PFSK-1 (cell line): Measurements from ENCODE around the gene FGA.

Source experiments
- FOXP2 ChIP-seq: optimal IDR thresholded peaks from 2 replicates; pipeline ENCODE3; 2011; ENCODE audit warnings: borderline replicate concordance, control low read depth, inconsistent platforms; ENCODE audit not compliant: insufficient read depth; ENCODE audit errors: extremely low read length, extremely low read depth
- POLR2AphosphoS5 ChIP-seq: IDR thresholded peaks from 2 replicates; pipeline ENCODE4 v1.6.1; 2012; ENCODE audit warnings: low read depth, mild to moderate bottlenecking, control low read depth, low read length, moderate library complexity
- TAF1 ChIP-seq: IDR thresholded peaks from 2 replicates; pipeline ENCODE4 v1.6.1; 2012; ENCODE audit warnings: low read length, control low read depth, borderline replicate concordance; ENCODE audit not compliant: insufficient read depth
- TF ChIP-seq, protein P1 (sequence below), 2 experiments: IDR thresholded peaks; 2 replicates each; pipeline versions ENCODE4 v1.6.1 to v1.8.0; 2011 to 2012; ENCODE audit warnings: low read depth in 2 of 2, low read length in 2 of 2, control low read depth in 1 of 2, inconsistent platforms in 1 of 2, mild to moderate bottlenecking in 1 of 2, moderate library complexity in 1 of 2; ENCODE audit not compliant: insufficient read depth in 1 of 2

DNA sequence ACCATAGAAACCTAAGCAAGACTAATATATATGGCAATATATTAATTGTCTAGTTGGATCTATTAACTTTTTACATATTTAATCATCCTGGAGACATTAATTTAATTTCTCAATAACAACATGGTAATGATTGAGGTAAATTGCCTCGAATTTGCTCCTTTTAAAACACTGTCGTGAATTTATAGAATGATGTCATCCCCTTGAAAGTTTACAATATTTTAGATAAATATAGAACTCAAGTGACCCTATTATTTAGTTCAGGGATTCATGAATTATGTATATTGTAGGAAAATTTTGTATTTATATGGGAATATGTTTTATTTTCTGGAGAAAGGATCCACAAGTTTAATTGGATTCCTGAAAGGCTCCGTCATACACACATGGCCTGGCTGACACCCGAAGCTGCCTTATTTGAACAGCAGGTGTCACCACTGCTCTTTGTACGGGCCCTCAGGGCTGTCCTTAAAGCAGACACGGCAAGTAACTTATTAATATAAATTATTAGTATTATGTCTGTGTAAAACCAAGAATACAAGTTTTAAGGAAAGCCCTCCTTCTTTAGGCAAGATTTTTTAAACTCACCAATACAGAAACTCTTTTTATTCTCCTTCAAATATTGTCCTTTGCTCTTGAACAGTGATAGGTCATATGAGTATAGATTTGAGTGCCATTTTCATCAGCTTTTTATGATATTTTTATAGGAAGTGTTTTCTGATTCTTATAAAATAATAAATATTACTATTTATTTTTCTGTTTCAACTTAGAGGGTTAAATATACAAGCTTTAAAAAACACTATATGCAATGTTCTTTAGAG lies 38.5 kb downstream of the FGA start:
- TF ChIP-seq, protein P1, sequence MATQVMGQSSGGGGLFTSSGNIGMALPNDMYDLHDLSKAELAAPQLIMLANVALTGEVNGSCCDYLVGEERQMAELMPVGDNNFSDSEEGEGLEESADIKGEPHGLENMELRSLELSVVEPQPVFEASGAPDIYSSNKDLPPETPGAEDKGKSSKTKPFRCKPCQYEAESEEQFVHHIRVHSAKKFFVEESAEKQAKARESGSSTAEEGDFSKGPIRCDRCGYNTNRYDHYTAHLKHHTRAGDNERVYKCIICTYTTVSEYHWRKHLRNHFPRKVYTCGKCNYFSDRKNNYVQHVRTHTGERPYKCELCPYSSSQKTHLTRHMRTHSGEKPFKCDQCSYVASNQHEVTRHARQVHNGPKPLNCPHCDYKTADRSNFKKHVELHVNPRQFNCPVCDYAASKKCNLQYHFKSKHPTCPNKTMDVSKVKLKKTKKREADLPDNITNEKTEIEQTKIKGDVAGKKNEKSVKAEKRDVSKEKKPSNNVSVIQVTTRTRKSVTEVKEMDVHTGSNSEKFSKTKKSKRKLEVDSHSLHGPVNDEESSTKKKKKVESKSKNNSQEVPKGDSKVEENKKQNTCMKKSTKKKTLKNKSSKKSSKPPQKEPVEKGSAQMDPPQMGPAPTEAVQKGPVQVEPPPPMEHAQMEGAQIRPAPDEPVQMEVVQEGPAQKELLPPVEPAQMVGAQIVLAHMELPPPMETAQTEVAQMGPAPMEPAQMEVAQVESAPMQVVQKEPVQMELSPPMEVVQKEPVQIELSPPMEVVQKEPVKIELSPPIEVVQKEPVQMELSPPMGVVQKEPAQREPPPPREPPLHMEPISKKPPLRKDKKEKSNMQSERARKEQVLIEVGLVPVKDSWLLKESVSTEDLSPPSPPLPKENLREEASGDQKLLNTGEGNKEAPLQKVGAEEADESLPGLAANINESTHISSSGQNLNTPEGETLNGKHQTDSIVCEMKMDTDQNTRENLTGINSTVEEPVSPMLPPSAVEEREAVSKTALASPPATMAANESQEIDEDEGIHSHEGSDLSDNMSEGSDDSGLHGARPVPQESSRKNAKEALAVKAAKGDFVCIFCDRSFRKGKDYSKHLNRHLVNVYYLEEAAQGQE (IDR thresholded peaks at IDR 0.05; ENCODE audit: insufficient read depth in 1 of 2, low read depth in 2 of 2, low read length in 2 of 2), result no peak
- TF ChIP-seq POLR2AphosphoS5, result no peak
- no peak for TF ChIP-seq TAF1
- no peak for TF ChIP-seq FOXP2
